ENCODE measurements around the gene OLFML2B.
"Not testable (repeated sequence)": the region's sequence is repeated elsewhere in the genome, so short reads cannot be mapped to it uniquely, and the experiment has no call there.

Gene OLFML2B

GRCh38 chr1:162040657-162041056 is 17.0 kb upstream of the OLFML2B start:
- in situ Hi-C loops (cut with HindIII; ENCODE audit: low pct_ligation_motif_present, low pct_unique_long_range_greater_than_20kb, low sequenced_read_pairs), result loop anchor here (25.0 kb wide), 1 partner anchor 253 kb away; no protein-coding TSS in a partner anchor
- DNase-seq, result peak; percentile 28

GRCh38 chr1:162040001-162040400 is 16.3 kb upstream of the OLFML2B start:
- in situ Hi-C loops (cut with HindIII; ENCODE audit: low pct_ligation_motif_present, low pct_unique_long_range_greater_than_20kb, low sequenced_read_pairs), result loop anchor here (25.0 kb wide), 1 partner anchor 253 kb away; no protein-coding TSS in a partner anchor
- no peak for DNase-seq

- in situ Hi-C loops (cut with HindIII; ENCODE audit: low pct_ligation_motif_present, low pct_unique_long_range_greater_than_20kb, low sequenced_read_pairs), result loop anchor here (25.0 kb wide), 1 partner anchor 251 kb away; no protein-coding TSS in a partner anchor
- DNase-seq, result no peak
These were observed 15.0 kb upstream of the OLFML2B start for GRCh38 chr1:162038624-162039023.

GRCh38 chr1:162036163-162036562 is 12.5 kb upstream of the OLFML2B start:
- in situ Hi-C loops (cut with HindIII; ENCODE audit: low pct_ligation_motif_present, low pct_unique_long_range_greater_than_20kb, low sequenced_read_pairs), result loop anchor here (25.0 kb wide), 1 partner anchor 249 kb away; no protein-coding TSS in a partner anchor
- DNase-seq, result no peak

GRCh38 chr1:162035241-162035640 is 11.6 kb upstream of the OLFML2B start:
- in situ Hi-C loops (cut with HindIII; ENCODE audit: low pct_ligation_motif_present, low pct_unique_long_range_greater_than_20kb, low sequenced_read_pairs), result loop anchor here (25.0 kb wide), 1 partner anchor 248 kb away; no protein-coding TSS in a partner anchor
- peak; percentile 33 for DNase-seq

GRCh38 chr1:162033428-162033827 is 9.8 kb upstream of the OLFML2B start:
- in situ Hi-C loops (cut with HindIII; ENCODE audit: low pct_ligation_motif_present, low pct_unique_long_range_greater_than_20kb, low sequenced_read_pairs), result loop anchor here (25.0 kb wide), 1 partner anchor 246 kb away; no protein-coding TSS in a partner anchor
- no peak for DNase-seq

- in situ Hi-C loops (cut with HindIII; ENCODE audit: low pct_ligation_motif_present, low pct_unique_long_range_greater_than_20kb, low sequenced_read_pairs), result loop anchor here (25.0 kb wide), 1 partner anchor 244 kb away; no protein-coding TSS in a partner anchor
- no peak for DNase-seq
These were observed 7.2 kb upstream of the OLFML2B start for GRCh38 chr1:162030759-162031280.

GRCh38 chr1:162029157-162029556 is 5.5 kb upstream of the OLFML2B start:
- in situ Hi-C loops (cut with HindIII; ENCODE audit: low pct_ligation_motif_present, low pct_unique_long_range_greater_than_20kb, low sequenced_read_pairs), result loop anchor here (25.0 kb wide), 1 partner anchor 242 kb away; no protein-coding TSS in a partner anchor
- no peak for DNase-seq

GRCh38 chr1:162028726-162029125 is 5.1 kb upstream of the OLFML2B start:
- in situ Hi-C loops (cut with HindIII; ENCODE audit: low pct_ligation_motif_present, low pct_unique_long_range_greater_than_20kb, low sequenced_read_pairs), result loop anchor here (25.0 kb wide), 1 partner anchor 241 kb away; no protein-coding TSS in a partner anchor
- no peak for DNase-seq

GRCh38 chr1:162026881-162027280 is 3.2 kb upstream of the OLFML2B start:
- in situ Hi-C loops (cut with HindIII; ENCODE audit: low pct_ligation_motif_present, low pct_unique_long_range_greater_than_20kb, low sequenced_read_pairs), result loop anchor here (25.0 kb wide), 1 partner anchor 240 kb away; no protein-coding TSS in a partner anchor
- no peak for DNase-seq

- in situ Hi-C loops (cut with HindIII; ENCODE audit: low pct_ligation_motif_present, low pct_unique_long_range_greater_than_20kb, low sequenced_read_pairs), result loop anchor here (25.0 kb wide), 1 partner anchor 238 kb away; no protein-coding TSS in a partner anchor
- no peak for DNase-seq
These were observed 1.9 kb upstream of the OLFML2B start for GRCh38 chr1:162025541-162025940.

- DNase-seq, result no peak
- in situ Hi-C loops (cut with HindIII; ENCODE audit: low pct_ligation_motif_present, low pct_unique_long_range_greater_than_20kb, low sequenced_read_pairs), result no loop called here
These were observed 505 bp downstream of the OLFML2B start for GRCh38 chr1:162023181-162023546.

GRCh38 chr1:162022626-162023025 is 1.0 kb downstream of the OLFML2B start:
- no peak for DNase-seq
- in situ Hi-C loops (cut with HindIII; ENCODE audit: low pct_ligation_motif_present, low pct_unique_long_range_greater_than_20kb, low sequenced_read_pairs), result no loop called here

- no peak for DNase-seq
- in situ Hi-C loops (cut with HindIII; ENCODE audit: low pct_ligation_motif_present, low pct_unique_long_range_greater_than_20kb, low sequenced_read_pairs), result no loop called here
These were observed 2.5 kb downstream of the OLFML2B start for GRCh38 chr1:162021124-162021523.

GRCh38 chr1:162020150-162020549 is 3.5 kb downstream of the OLFML2B start:
- in situ Hi-C loops (cut with HindIII; ENCODE audit: low pct_ligation_motif_present, low pct_unique_long_range_greater_than_20kb, low sequenced_read_pairs), result no loop called here
- DNase-seq, result no peak

GRCh38 chr1:162019446-162019845 is 4.2 kb downstream of the OLFML2B start:
- DNase-seq, result no peak
- in situ Hi-C loops (cut with HindIII; ENCODE audit: low pct_ligation_motif_present, low pct_unique_long_range_greater_than_20kb, low sequenced_read_pairs), result no loop called here

GRCh38 chr1:162019006-162019405 is 4.7 kb downstream of the OLFML2B start:
- no peak for DNase-seq
- in situ Hi-C loops (cut with HindIII; ENCODE audit: low pct_ligation_motif_present, low pct_unique_long_range_greater_than_20kb, low sequenced_read_pairs), result no loop called here

GRCh38 chr1:162018418-162018817 is 5.3 kb downstream of the OLFML2B start:
- in situ Hi-C loops (cut with HindIII; ENCODE audit: low pct_ligation_motif_present, low pct_unique_long_range_greater_than_20kb, low sequenced_read_pairs), result no loop called here

GRCh38 chr1:162017791-162018190 is 5.9 kb downstream of the OLFML2B start:
- DNase-seq; in situ Hi-C loops (cut with HindIII; ENCODE audit: low pct_ligation_motif_present, low pct_unique_long_range_greater_than_20kb, low sequenced_read_pairs): not testable (repeated sequence)

More at GRCh38 chr1:162018418-162018817, 5.3 kb downstream of the OLFML2B start:
- DNase-seq, result no peak

GRCh38 chr1:162016631-162017030 is 7.0 kb downstream of the OLFML2B start:
- in situ Hi-C loops (cut with HindIII; ENCODE audit: low pct_ligation_motif_present, low pct_unique_long_range_greater_than_20kb, low sequenced_read_pairs), result no loop called here
- no peak for DNase-seq

All from ACHN (cell line).